ENCODE measurements around the gene TARS1.

DNA sequence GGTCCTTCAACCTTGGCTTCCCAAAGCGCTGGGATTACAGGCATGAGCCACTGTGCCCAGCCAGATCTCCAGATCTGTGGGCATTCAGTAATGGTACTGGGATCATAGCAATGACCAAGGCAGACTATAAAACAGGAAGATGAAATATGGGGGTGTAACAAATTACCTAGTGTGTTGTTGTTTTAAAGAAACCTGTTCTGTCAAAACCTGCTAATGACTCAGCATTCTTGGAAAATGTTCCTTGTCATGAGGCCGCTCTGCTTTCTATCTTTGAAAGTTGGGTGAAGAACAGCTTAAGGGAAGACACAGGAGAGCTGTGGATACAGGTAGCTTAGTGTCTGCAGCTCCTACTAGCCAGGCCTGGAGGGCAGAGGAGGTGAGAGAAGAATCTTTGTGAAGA is 19.4 kb downstream of the TARS1 start:
- TF ChIP-seq, protein P1, sequence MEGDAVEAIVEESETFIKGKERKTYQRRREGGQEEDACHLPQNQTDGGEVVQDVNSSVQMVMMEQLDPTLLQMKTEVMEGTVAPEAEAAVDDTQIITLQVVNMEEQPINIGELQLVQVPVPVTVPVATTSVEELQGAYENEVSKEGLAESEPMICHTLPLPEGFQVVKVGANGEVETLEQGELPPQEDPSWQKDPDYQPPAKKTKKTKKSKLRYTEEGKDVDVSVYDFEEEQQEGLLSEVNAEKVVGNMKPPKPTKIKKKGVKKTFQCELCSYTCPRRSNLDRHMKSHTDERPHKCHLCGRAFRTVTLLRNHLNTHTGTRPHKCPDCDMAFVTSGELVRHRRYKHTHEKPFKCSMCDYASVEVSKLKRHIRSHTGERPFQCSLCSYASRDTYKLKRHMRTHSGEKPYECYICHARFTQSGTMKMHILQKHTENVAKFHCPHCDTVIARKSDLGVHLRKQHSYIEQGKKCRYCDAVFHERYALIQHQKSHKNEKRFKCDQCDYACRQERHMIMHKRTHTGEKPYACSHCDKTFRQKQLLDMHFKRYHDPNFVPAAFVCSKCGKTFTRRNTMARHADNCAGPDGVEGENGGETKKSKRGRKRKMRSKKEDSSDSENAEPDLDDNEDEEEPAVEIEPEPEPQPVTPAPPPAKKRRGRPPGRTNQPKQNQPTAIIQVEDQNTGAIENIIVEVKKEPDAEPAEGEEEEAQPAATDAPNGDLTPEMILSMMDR (IDR thresholded peaks at IDR 0.05 in 8 of 11, conservative IDR thresholded peaks at IDR 0.05 in 3 of 11): no peak
- no peak for TF ChIP-seq POLR2A (IDR thresholded peaks at IDR 0.05)
